Retina (tissue), 1 donor: ENCODE results near the gene ANKRD65.
A peak's percentile ranks its signal among the peaks of the same experiment; 100 is the strongest.
"Not testable (repeated sequence)": the region's sequence is repeated elsewhere in the genome, so short reads cannot be mapped to it uniquely, and the experiment has no call there.

ENCODE experiments used
- DNase-seq: peaks from one replicate; pipeline ENCODE4 v3.0.0-alpha.2; 2016

ANKRD65 gene

GRCh38 chr1:1393428-1393827 is 27.6 kb downstream of the ANKRD65 start:
- no peak for DNase-seq

- no peak for DNase-seq
Observed at GRCh38 chr1:1393014-1393413, 28.1 kb downstream of the ANKRD65 start.

GRCh38 chr1:1391225-1391624 is 29.9 kb downstream of the ANKRD65 start:
- no peak for DNase-seq

GRCh38 chr1:1390675-1391074 is 30.4 kb downstream of the ANKRD65 start:
- no peak for DNase-seq

- no peak for DNase-seq
Observed at GRCh38 chr1:1388078-1388472, 33.0 kb downstream of the ANKRD65 start.

GRCh38 chr1:1387098-1388077 is 33.7 kb downstream of the ANKRD65 start:
- no peak for DNase-seq

- DNase-seq = no peak
Observed at GRCh38 chr1:1385931-1386330, 35.1 kb downstream of the ANKRD65 start.

GRCh38 chr1:1385339-1385738 is 35.7 kb downstream of the ANKRD65 start:
- DNase-seq = not testable (repeated sequence)

GRCh38 chr1:1381294-1381693 is 39.8 kb downstream of the ANKRD65 start:
- DNase-seq = no peak

GRCh38 chr1:1380860-1381259 is 40.2 kb downstream of the ANKRD65 start:
- DNase-seq = no peak

GRCh38 chr1:1377540-1378205 is 43.4 kb downstream of the ANKRD65 start:
- no peak for DNase-seq

- DNase-seq = no peak
Observed at GRCh38 chr1:1376551-1377226, 44.4 kb downstream of the ANKRD65 start.

GRCh38 chr1:1374929-1375662 is 46.0 kb downstream of the ANKRD65 start, which contains the start of gene AURKAIP1:
Gene AURKAIP1 (minus strand): TSS chr1:1375207. CDS start chr1:1374756, 451 bp downstream.
- DNase-seq = peak; percentile 99

- no peak for DNase-seq
Observed at GRCh38 chr1:1374589-1374928, 46.5 kb downstream of the ANKRD65 start.

- no peak for DNase-seq
Observed at GRCh38 chr1:1373815-1374588, 47.1 kb downstream of the ANKRD65 start.

- DNase-seq = no peak
Observed at GRCh38 chr1:1373051-1373814, 47.8 kb downstream of the ANKRD65 start.

- peak; percentile 87 for DNase-seq
Observed at GRCh38 chr1:1371746-1372711, 49.0 kb downstream of the ANKRD65 start.

- DNase-seq = no peak
Observed at GRCh38 chr1:1371364-1371745, 49.7 kb downstream of the ANKRD65 start.

GRCh38 chr1:1370771-1371300 is 50.2 kb downstream of the ANKRD65 start:
- no peak for DNase-seq

- DNase-seq = not testable (repeated sequence)
Observed at GRCh38 chr1:1370094-1370493, 51.0 kb downstream of the ANKRD65 start.
